K562 (cell line): Measurements from ENCODE around the gene UBQLN2. TPM values are rescaled to one million over a fixed set of nuclear protein-coding genes. Genes with fewer than 3 reads are reported as not detected.

ENCODE experiments used
- ATAC-seq: fragments of 200-7000 bp; cut with Tn5 transposase; 3 replicates; pipeline ENCODE4 v1.9.1; 2020; ENCODE audit warnings: moderate library complexity
- BruUV-seq: library from RNA; stranded (reverse); fragments of 400-500 nt; replicated peaks from 2 replicates; lab custom pipeline; 2021; lab: Mats Ljungman, UMichigan
- CTCF ChIA-PET: fragments of 300-600 bp; formaldehyde crosslinking; extraction: SDS; loops from one replicate; lab custom pipeline; 2021; ENCODE audit warnings: low intra/inter-chr PET ratio; lab: Yijun Ruan, JAX
- POLR2A ChIA-PET: fragments of 300-600, 350-650 bp; sonication (Branson Sonifier 250); formaldehyde crosslinking; extraction: SDS; loops from one replicate; lab custom pipeline; 2021; ENCODE audit warnings: antibody characterized with exemption, inconsistent platforms; lab: Yijun Ruan, JAX
- DNase-seq, 4 experiments: peaks; one replicate each; pipeline versions ENCODE4 v3.0.0 to v3.0.0-alpha.2; 2011 to 2018; ENCODE audit warnings: low spot score in 3 of 4, mixed read lengths in 3 of 4; ENCODE audit errors: extremely low read depth in 1 of 4
- FAIRE-seq: peaks from 2 replicates; lab custom pipeline; 2011; peaks lifted over from hg19 to GRCh38; lab: Jason Lieb, UNC
- H2AFZ ChIP-seq: 2 replicates; pipeline ENCODE4 v1.6.0; 2011; ENCODE audit warnings: low read depth, low read length, control low read depth, inconsistent platforms
- H3K27ac ChIP-seq: fragments of 200-600 bp; 3 replicates; pipeline ENCODE4 v1.8.0; 2011; ENCODE audit warnings: low read depth, mild to moderate bottlenecking, control low read depth, inconsistent platforms, low read length, moderate library complexity, mixed read lengths; ENCODE audit errors: extremely low read depth
- H3K27me3 ChIP-seq, 2 experiments: fragments of 300-600 bp in 1 of 2; 2 replicates in 1 of 2; 3 replicates in 1 of 2; pipeline versions ENCODE4 v1.6.0 to v1.8.0; 2011; ENCODE audit warnings: inconsistent platforms in 2 of 2, low read length in 2 of 2, mild to moderate bottlenecking in 1 of 2, mixed read lengths in 1 of 2, moderate library complexity in 1 of 2; ENCODE audit not compliant: control insufficient read depth in 2 of 2, insufficient read depth in 2 of 2
- H3K36me3 ChIP-seq: fragments of 300-600 bp; 3 replicates; pipeline ENCODE4 v1.8.0; 2011; ENCODE audit warnings: mild to moderate bottlenecking, low read length, inconsistent platforms; ENCODE audit not compliant: control insufficient read depth, insufficient read depth
- H3K4me1 ChIP-seq, 2 experiments: fragments of 200-600 bp in 1 of 2; replicated peaks in 1 of 2; 2 replicates in 1 of 2; 3 replicates in 1 of 2; pipeline versions ENCODE4 v1.5.1 to v1.8.0; 2011; ENCODE audit warnings: inconsistent platforms in 2 of 2, low read length in 2 of 2, mild to moderate bottlenecking in 1 of 2, mixed read lengths in 1 of 2, moderate library complexity in 1 of 2; ENCODE audit not compliant: control insufficient read depth in 2 of 2, insufficient read depth in 2 of 2
- H3K4me2 ChIP-seq: 2 replicates; pipeline ENCODE4 v1.6.1; 2011; ENCODE audit warnings: low read length, control low read depth, inconsistent platforms, mixed read lengths; ENCODE audit not compliant: insufficient read depth
- H3K4me3 ChIP-seq: fragments of 200-600 bp; sonication (generic), shearing (Covaris generic); 2 replicates; pipeline ENCODE4 v1.5.1; 2016; ENCODE audit warnings: control low read depth, inconsistent platforms
- H3K79me2 ChIP-seq: fragments of 200-600 bp; 3 replicates; pipeline ENCODE4 v1.8.0; 2011; ENCODE audit warnings: low read length, inconsistent platforms; ENCODE audit not compliant: control insufficient read depth, insufficient read depth
- H3K9ac ChIP-seq, 2 experiments: 2 replicates each; pipeline versions ENCODE4 v1.6.0 to v1.6.1; 2011; ENCODE audit warnings: low read depth in 2 of 2, low read length in 2 of 2, control low read depth in 1 of 2, inconsistent platforms in 1 of 2, mild to moderate bottlenecking in 1 of 2, mixed read lengths in 1 of 2; ENCODE audit not compliant: insufficient read depth in 1 of 2
- H3K9me1 ChIP-seq: one replicate; pipeline ENCODE4 v1.6.0; 2011; ENCODE audit warnings: inconsistent platforms, mild to moderate bottlenecking, low read length, moderate library complexity; ENCODE audit not compliant: control insufficient read depth, insufficient read depth
- H3K9me3 ChIP-seq: replicated peaks from 2 replicates; pipeline ENCODE4 v1.5.1; 2011; ENCODE audit warnings: low read depth, low read length, inconsistent platforms; ENCODE audit not compliant: control insufficient read depth, insufficient read depth
- H4K20me1 ChIP-seq: replicated peaks from 2 replicates; pipeline ENCODE4 v1.6.1; 2011; ENCODE audit warnings: low read length, inconsistent platforms, mixed read lengths; ENCODE audit not compliant: control insufficient read depth, insufficient read depth
- AFF4 ChIP-seq: sonication (generic); formaldehyde crosslinking; IDR thresholded peaks from 2 replicates; pipeline ENCODE4 v1.8.0; 2023; ENCODE audit warnings: mild to moderate bottlenecking, missing genetic modification reagents
- E2F5 ChIP-seq: sonication (generic); formaldehyde crosslinking; IDR thresholded peaks from 2 replicates; pipeline ENCODE4 v1.8.0; 2022; ENCODE audit warnings: mild to moderate bottlenecking, missing genetic modification reagents
- MAFG ChIP-seq: fragments of 450-650 bp; conservative IDR thresholded peaks from 2 replicates; pipeline ENCODE4 v1.6.1; 2016; ENCODE audit warnings: missing genetic modification characterization, missing compliant biosample characterization
- PTBP1 ChIP-seq: fragments of 200-400 bp; formaldehyde crosslinking; IDR thresholded peaks from 2 replicates; pipeline ENCODE4 v1.6.1; 2017; ENCODE audit warnings: low read depth, low read length
- RNF219 ChIP-seq: fragments of 250-450 bp; sonication (Bioruptor Pico); IDR thresholded peaks from 2 replicates; pipeline ENCODE4 v1.5.0; 2022; ENCODE audit warnings: mild to moderate bottlenecking
- ZBTB49 ChIP-seq: sonication (generic); formaldehyde crosslinking; IDR thresholded peaks from 2 replicates; pipeline ENCODE4 v1.8.0; 2022; ENCODE audit warnings: missing genetic modification reagents, mild to moderate bottlenecking, borderline replicate concordance
- WGBS: fragments of 100-300 bp; shearing (Covaris generic); methylation state at CpG from one replicate; pipeline ENCODE4 v1.1.6; 2016; ENCODE audit warnings: low coverage, mixed read lengths; ENCODE audit not compliant: insufficient coverage; ENCODE audit errors: missing lambda C conversion rate; 5-methylcytosine and 5-hydroxymethylcytosine counted together
- in situ Hi-C: fragments of 300-500 bp; cut with MboI; formaldehyde crosslinking; loops from 4 replicates; pipeline ENCODE4 v1.15.0; 2018; ENCODE audit warnings: inconsistent platforms, mixed read lengths
- intact Hi-C: fragments of 100-400 bp; cut with micrococcal nuclease; formaldehyde crosslinking; loops from 2 replicates; pipeline ENCODE4 v1.14.2; 2022
- polyA plus RNA-seq, 8 experiments: library from polyadenylated mRNA; depleted of rRNA in 4 of 8; stranded (reverse) in 5 of 8; unstranded in 3 of 8; fragments of >200 nt; fragmentation: Nextera tagmentation in 2 of 8; fragmentation: Illumina TruSeq in 1 of 8; extraction: Ambion mirVana in 2 of 8; extraction: Trizol in 1 of 8; gene quantifications; 2 replicates each; pipeline versions ENCODE4 v1.2.1 to v1.2.3, GENCODE V29; 2011 to 2014; ENCODE audit warnings: inconsistent platforms in 1 of 8, missing spikeins in 1 of 8
- total RNA-seq, 7 experiments: library from RNA; depleted of rRNA in 6 of 7; stranded (reverse); fragments of >200 nt in 6 of 7; fragmentation: Illumina TruSeq in 2 of 7; extraction: Trizol in 2 of 7; gene quantifications; 2 replicates each; pipeline versions ENCODE4 v1.2.1 to v1.2.3, GENCODE V29; 2011 to 2021; ENCODE audit warnings: low replicate concordance in 1 of 7
- TF ChIP-seq, protein P1 (sequence below): fragments of 250-450 bp; sonication (Bioruptor Pico); IDR thresholded peaks from 2 replicates; pipeline ENCODE4 v1.4.0; 2020; ENCODE audit warnings: mild to moderate bottlenecking, moderate library complexity

The UBQLN2 gene
- total and polyA plus RNA-seq, 9 of the 15 experiments (the other 6 are each of a cell fraction or from before 2014, with no cell fraction given) = 1.5 to 17.9 (median 5.7) TPM

DNA sequence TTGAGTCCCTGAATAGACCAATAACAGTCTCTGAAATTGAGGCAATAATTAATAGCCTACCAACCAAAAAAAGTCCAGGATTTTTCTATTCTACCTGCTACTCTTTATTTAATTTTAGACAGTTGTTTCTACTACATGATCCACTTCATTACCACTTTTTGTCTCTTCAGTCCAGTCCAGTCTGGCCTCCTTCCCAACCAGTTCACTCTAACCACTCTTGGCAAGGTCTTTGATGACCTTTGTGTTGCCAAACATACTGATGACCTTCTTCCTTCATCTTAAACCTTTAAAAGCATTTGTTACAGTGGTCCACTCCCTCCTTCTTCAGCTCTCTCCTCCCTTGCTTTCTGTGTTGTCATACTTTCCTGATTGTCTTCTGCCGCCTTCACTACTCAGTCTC, 12.8 kb upstream of the UBQLN2 start:
- H3K27ac ChIP-seq = no peak overlapping the region
- POLR2A ChIA-PET = no interaction called here
- in situ Hi-C loops (no loop called here), intact Hi-C loops (no loop called here)
- no peaks in the 10 kb centered on the region for H3K9me3 ChIP-seq
- no TSS peak for BruUV-seq
- no peaks in the 10 kb centered on the region for H3K79me2 ChIP-seq
- no peak overlapping the region for H3K4me2 ChIP-seq
- FAIRE-seq (no peak), ATAC-seq (no peak), DNase-seq (no peak)
- no peaks in the 10 kb centered on the region for H3K27me3 ChIP-seq
- no peaks in the 10 kb centered on the region for H4K20me1 ChIP-seq
- no peak overlapping the region for H3K4me3 ChIP-seq
- H3K4me1 ChIP-seq = no peaks in the 10 kb centered on the region
- CTCF ChIA-PET = no interaction called here
- no peaks in the 10 kb centered on the region for H3K9me1 ChIP-seq
- no peaks in the 10 kb centered on the region for H3K36me3 ChIP-seq
- 0% methylated on average over 1 of the region's 1 CpG for WGBS
- H3K9ac ChIP-seq = no peak overlapping the region
- no peak overlapping the region for H2AFZ ChIP-seq
- TF ChIP-seq AFF4 (CRISPR knock-in tag) (no peak), E2F5 (CRISPR knock-in tag) (no peak), ZBTB49 (CRISPR knock-in tag) (no peak), RNF219 (CRISPR knock-in tag) (no peak), MAFG (no peak), PTBP1 (no peak)
- TF ChIP-seq, protein P1, sequence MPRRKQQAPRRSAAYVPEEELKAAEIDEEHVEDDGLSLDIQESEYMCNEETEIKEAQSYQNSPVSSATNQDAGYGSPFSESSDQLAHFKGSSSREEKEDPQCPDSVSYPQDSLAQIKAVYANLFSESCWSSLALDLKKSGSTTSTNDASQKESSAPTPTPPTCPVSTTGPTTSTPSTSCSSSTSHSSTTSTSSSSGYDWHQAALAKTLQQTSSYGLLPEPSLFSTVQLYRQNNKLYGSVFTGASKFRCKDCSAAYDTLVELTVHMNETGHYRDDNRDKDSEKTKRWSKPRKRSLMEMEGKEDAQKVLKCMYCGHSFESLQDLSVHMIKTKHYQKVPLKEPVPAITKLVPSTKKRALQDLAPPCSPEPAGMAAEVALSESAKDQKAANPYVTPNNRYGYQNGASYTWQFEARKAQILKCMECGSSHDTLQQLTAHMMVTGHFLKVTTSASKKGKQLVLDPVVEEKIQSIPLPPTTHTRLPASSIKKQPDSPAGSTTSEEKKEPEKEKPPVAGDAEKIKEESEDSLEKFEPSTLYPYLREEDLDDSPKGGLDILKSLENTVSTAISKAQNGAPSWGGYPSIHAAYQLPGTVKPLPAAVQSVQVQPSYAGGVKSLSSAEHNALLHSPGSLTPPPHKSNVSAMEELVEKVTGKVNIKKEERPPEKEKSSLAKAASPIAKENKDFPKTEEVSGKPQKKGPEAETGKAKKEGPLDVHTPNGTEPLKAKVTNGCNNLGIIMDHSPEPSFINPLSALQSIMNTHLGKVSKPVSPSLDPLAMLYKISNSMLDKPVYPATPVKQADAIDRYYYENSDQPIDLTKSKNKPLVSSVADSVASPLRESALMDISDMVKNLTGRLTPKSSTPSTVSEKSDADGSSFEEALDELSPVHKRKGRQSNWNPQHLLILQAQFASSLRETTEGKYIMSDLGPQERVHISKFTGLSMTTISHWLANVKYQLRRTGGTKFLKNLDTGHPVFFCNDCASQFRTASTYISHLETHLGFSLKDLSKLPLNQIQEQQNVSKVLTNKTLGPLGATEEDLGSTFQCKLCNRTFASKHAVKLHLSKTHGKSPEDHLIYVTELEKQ (CRISPR knock-in tag) = no peak
